Left cardiac atrium (tissue), 4 donors: ENCODE data around the gene PAXX. TPM values are rescaled to one million over a fixed set of nuclear protein-coding genes. Genes with fewer than 3 reads are reported as not detected.

ENCODE experiments used
- ATAC-seq, 2 donors: fragments of 200-7000 bp; cut with Tn5 transposase; one replicate each; pipeline ENCODE4 v1.9.1; 2020; ENCODE audit warnings: mild to moderate bottlenecking in 2 of 2, moderate library complexity in 2 of 2
- DNase-seq: peaks from one replicate; pipeline ENCODE4 v3.0.0-alpha.2; 2020
- intact Hi-C, 2 donors: fragments of 100-400 bp; cut with DNase I; formaldehyde crosslinking; loops; one replicate each; pipeline versions ENCODE4 v1.14.1 to v1.15.1; 2022 to 2023
- long read RNA-seq: library from polyadenylated mRNA; unstranded; transcript quantifications from one replicate; pipeline ENCODE4 v2.0.0, GENCODE V29; 2021
- total RNA-seq, 2 donors: library from RNA; stranded (reverse); fragmentation: NEBNext Ultra II Directional; extraction: Animal tissue kit (Norgen Biotek cat#: 25700); gene quantifications; one replicate each; pipeline ENCODE4 v1.2.1, GENCODE V29; 2021
- donor health status: DM: no; HTN: yes; CAD: no.
- donor health status: DM: no; HTN: yes; CAD: no; lungs with severe emphysema.
- donor health status: DM: yes; HTN: yes; CAD: no.
- donor health status: Dilated cardiomyopathy.

Gene PAXX, protein sequence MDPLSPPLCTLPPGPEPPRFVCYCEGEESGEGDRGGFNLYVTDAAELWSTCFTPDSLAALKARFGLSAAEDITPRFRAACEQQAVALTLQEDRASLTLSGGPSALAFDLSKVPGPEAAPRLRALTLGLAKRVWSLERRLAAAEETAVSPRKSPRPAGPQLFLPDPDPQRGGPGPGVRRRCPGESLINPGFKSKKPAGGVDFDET
- total RNA-seq: 10 to 100 TPM; 25.4 to 30.2 TPM
- long read RNA-seq, transcript PAXX-208 (5 exons, 1,077 nt): major isoform, 7 of 18 reads
- long read RNA-seq, partial matches to known transcripts: 2 of 18 reads
- long read RNA-seq, other reads (novel, unspliced or antisense): 7 of 18 reads

DNA sequence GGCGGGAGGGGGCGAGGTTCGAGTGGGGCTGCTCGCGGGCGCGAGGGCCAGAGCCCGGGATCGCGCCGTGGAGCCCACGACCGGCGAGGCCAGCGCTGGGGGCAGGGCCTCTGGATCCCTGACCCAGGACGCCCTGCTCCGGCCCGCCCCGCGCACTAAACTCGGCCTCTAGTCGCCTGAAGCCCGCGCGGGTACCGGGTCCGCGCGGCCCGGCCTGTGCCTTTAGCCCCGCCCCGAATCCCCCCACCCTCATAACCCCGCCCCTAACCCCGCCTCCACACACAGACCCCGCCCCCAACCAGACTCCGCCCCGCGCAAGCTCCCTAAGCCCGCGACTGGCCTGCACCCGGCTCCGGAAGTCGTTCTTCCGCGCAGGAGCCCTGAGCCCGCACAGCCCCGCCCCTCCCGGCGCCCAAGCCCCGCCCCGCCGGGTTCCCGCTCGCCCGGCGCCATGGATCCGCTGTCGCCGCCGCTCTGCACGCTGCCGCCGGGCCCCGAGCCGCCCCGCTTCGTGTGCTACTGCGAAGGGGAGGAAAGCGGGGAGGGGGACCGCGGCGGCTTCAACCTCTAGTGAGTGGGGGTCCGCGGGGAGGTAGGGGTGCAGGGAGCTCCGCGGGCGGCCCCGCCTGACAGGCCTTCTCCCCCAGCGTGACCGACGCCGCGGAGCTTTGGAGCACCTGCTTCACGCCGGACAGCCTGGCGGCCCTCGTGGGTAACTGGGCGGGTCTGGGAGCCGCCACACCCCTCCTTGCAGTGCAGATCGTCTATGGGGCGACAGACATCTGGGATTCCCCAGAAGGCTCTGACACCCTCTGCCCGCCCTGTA lies at the start of gene PAXX:
TSS of gene PAXX (plus strand) at position 430 of the 826 bp plus-strand sequence. CDS start at position 452, 22 bp downstream.
- peak; percentile 95 for DNase-seq
- ATAC-seq: peak; percentile 93 to 97
- intact Hi-C loops: loop anchor here in 1 of 2 donors (10.0 kb wide), 1 partner anchor 47 kb away; the partner anchor contains the start of genes C8G and FBXW5

GRCh38 chr9:136942881-136943230 lies 49.4 kb upstream of the PAXX start:
- ATAC-seq (no peak), DNase-seq (no peak)
- intact Hi-C loops: loop anchor here in 1 of 2 donors (10.0 kb wide), 1 partner anchor 52 kb away; the partner anchor contains the start of genes CLIC3 and PAXX

DNA sequence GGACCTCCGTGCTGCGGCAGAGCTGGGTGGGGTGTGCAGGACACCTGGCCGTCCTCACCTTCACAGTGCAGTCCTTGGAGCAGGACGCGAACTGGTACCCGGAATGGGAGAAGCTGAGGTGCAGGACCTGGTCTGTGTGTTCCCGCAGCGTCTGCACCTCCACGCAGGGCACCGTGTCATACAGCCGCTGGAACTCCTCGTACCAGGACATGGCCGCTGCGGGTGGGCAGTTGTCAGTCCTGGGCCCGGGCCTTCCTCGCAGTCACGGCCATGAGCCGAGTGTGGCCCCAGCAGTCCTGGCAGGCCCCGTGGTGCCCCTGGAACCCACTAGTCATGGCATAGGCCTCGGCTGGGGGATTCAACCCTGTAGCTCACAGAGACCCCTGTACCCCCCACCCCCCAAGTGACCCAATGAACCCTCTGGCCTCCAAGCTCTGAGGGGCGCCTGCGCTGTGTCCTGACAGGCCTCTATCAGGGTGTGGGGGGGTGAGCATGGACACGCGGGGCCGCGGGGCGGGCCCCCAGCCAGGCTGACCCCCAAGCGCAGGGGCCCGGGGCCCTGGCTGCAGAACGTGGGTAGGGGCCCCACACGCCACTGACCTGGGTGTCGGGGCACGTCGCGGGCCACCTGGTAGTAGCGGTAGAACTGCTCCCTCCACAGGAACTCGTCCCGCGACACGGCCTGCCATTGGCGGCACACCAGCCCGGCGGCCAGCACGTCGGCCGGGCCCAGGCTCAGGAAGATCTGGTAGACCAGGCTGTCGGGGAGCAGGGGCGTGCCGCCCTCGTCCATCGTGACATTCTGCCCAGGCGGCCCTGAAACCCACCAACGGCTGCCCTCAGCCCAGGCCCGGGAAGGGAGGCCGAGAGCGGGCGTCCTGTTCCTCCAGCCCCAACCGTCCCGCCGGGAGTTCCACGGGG lies 48.7 kb upstream of the PAXX start:
- peak; percentile 0 to 1 for ATAC-seq
- intact Hi-C loops: loop anchor here in 1 of 2 donors (10.0 kb wide), 1 partner anchor 51 kb away; the partner anchor contains the start of genes CLIC3 and PAXX

DNA sequence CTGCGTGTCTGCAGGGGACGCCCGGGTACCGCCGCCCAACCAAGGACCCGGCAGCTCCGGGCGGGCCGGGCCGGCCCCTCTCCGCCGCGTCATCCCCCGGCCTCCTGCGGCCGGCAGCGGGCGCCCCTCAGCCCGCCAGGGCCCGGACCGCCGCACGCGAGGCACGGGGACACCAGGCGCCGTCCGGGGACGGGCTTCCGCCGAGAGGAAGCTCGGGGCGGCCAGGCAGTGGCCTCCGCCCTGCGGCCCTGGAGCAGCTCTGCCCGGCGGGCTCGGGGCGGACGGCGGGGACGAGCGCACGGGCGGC lies 48.1 kb upstream of the PAXX start:
- DNase-seq (peak; percentile 68), ATAC-seq (peak; percentile 22 to 44)
- intact Hi-C loops: loop anchor here in 1 of 2 donors (10.0 kb wide), 1 partner anchor 51 kb away; the partner anchor contains the start of genes CLIC3 and PAXX

More for the DNA sequence above, 48.7 kb upstream of the PAXX start:
- no peak for DNase-seq

- DNase-seq (peak; percentile 96), ATAC-seq (peak; percentile 74 to 75)
- intact Hi-C loops: loop anchor here (5.0 to 10.0 kb wide), 2 partner anchors 50 to 88 kb away; partner anchors contain the start of genes CLIC3 (in 1 of the 2), FUT7 (in 1 of the 2) and PAXX (in 1 of the 2)
Observed at GRCh38 chr9:136944519-136945332, 47.5 kb upstream of the PAXX start, which contains the start of the genes C8G and FBXW5. C8G (plus strand) TSS chr9:136945243; CDS start chr9:136945321, 78 bp downstream. FBXW5 (minus strand) TSS chr9:136944738; CDS start chr9:136944083, 655 bp downstream.

DNA sequence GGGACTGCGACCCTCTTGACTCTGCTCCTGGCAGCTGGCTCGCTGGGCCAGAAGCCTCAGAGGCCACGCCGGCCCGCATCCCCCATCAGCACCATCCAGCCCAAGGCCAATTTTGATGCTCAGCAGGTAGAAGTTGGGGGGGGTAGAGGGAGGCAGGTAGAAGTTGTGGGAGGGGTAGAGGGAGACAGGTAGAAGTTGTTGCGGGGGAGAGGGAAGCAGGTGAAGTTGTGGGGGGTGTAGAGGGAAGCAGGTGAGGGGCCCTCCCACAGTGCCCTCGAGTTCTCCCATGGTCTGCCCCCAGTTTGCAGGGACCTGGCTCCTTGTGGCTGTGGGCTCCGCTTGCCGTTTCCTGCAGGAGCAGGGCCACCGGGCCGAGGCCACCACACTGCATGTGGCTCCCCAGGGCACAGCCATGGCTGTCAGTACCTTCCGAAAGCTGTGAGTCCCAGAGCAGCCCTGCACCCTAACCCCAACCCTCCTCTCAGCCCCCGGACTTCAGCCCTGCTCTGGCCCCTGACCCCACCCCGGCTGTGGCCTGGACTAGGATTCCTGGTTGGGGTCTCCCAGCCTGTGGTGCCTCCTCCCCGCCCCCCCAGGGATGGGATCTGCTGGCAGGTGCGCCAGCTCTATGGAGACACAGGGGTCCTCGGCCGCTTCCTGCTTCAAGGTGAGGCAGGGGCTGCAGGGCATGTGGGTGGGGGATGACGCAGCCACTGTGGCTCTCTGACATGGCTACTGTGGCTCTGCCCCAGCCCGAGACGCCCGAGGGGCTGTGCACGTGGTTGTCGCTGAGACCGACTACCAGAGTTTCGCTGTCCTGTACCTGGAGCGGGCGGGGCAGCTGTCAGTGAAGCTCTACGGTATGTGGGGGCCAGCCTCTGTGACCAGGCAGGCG lies 46.6 kb upstream of the PAXX start:
- ATAC-seq (no peak), DNase-seq (peak; percentile 29)
- intact Hi-C loops: loop anchor here (5.0 to 10.0 kb wide), 2 partner anchors 49 to 87 kb away; partner anchors contain the start of genes CLIC3 (in 1 of the 2), FUT7 (in 1 of the 2) and PAXX (in 1 of the 2)

DNA sequence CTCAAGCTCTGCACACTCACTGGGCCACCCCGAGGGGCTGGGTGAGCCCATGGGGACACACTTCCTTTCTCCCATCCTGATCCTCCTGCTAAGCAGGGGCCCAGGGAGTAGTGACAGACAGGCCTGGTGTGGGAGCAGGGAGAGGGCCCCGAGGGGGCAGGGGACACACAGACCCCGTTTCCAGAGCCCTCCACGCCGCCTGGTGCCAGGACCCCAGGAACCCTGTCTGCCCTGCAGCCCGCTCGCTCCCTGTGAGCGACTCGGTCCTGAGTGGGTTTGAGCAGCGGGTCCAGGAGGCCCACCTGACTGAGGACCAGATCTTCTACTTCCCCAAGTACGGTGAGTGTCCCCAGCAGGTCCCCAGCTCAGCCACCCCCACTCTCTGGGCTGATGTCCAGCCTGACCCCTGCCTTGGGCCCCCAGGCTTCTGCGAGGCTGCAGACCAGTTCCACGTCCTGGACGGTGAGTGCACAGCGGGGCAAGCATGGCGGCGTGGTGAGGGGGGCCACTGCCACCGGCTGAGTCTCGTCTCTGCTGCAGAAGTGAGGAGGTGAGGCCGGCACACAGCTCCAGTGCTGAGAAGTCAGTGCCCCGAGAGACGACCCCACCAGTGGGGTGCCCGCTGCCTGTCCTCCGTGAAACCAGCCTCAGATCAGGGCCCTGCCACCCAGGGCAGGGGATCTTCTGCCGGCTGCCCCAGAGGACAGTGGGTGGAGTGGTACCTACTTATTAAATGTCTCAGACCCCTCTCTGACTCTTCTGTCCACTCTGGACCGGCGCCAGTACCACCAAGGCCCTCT lies 45.8 kb upstream of the PAXX start:
- DNase-seq (peak; percentile 40), ATAC-seq (no peak)
- intact Hi-C loops: loop anchor here (5.0 to 10.0 kb wide), 2 partner anchors 48 to 86 kb away; partner anchors contain the start of genes CLIC3 (in 1 of the 2), FUT7 (in 1 of the 2) and PAXX (in 1 of the 2)

GRCh38 chr9:136947028-136947891 lies 45.0 kb upstream of the PAXX start:
- ATAC-seq: no peak
- DNase-seq: peak; percentile 37
- intact Hi-C loops: loop anchor here (5.0 to 10.0 kb wide), 2 partner anchors 48 to 85 kb away; partner anchors contain the start of genes CLIC3 (in 1 of the 2), FUT7 (in 1 of the 2) and PAXX (in 1 of the 2)

DNA sequence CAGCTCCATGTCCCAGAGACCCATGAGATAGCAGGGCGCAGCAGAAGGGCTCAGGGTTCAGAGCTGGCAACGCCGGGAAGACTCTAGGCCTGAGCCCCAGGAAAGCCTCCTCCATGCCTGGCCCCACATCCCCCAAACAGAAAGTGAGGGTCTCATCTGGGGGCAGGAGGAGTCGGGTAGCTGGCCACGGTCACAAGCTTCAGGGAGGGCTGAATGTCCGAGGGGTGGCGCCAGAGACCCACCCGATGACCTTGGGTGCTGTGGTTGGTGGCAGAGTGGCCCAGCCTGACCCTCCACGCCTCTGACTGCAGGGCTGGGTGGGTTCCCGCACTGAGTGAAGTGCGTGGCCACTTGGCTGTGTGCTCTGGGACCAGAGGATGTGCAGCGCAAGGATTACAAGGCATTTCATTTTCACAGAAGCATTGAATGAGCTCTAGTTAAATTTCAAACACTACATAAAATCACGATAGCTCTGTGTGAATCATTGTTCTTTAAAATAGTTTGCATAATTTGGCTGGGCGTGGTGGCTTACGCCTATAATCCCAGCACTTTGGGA lies 44.2 kb upstream of the PAXX start:
- no peak for ATAC-seq
- peak; percentile 72 for DNase-seq
- intact Hi-C loops: loop anchor here (2.0 to 10.0 kb wide), 3 partner anchors 47 to 87 kb away; partner anchors contain the start of genes CLIC3 (in 1 of the 2), FUT7 (in 1 of the 2) and PAXX (in 1 of the 2)

- DNase-seq: no peak
- peak in 1 of 2 donors; percentile 1 for ATAC-seq
- intact Hi-C loops: loop anchor here (2.0 to 10.0 kb wide), 3 partner anchors 45 to 85 kb away; partner anchors contain the start of genes CLIC3 (in 1 of the 2), FUT7 (in 1 of the 2) and PAXX (in 1 of the 2)
Observed at GRCh38 chr9:136949239-136949816, 42.9 kb upstream of the PAXX start.

- ATAC-seq (peak; percentile 89), DNase-seq (peak; percentile 96)
- intact Hi-C loops: loop anchor here (2.0 to 10.0 kb wide), 3 partner anchors 45 to 85 kb away; partner anchors contain the start of genes CLIC3 (in 1 of the 2), FUT7 (in 1 of the 2) and PAXX (in 1 of the 2)
Observed at GRCh38 chr9:136949817-136950655, 42.2 kb upstream of the PAXX start.

GRCh38 chr9:136950656-136951276 lies 41.5 kb upstream of the PAXX start:
- DNase-seq (no peak), ATAC-seq (peak; percentile 9 to 31)
- intact Hi-C loops: no loop called here
